ENCODE results near the gene SRPRA.
"Not testable (repeated sequence)": the region's sequence is repeated elsewhere in the genome, so short reads cannot be mapped to it uniquely, and the experiment has no call there.

The SRPRA gene

DNA sequence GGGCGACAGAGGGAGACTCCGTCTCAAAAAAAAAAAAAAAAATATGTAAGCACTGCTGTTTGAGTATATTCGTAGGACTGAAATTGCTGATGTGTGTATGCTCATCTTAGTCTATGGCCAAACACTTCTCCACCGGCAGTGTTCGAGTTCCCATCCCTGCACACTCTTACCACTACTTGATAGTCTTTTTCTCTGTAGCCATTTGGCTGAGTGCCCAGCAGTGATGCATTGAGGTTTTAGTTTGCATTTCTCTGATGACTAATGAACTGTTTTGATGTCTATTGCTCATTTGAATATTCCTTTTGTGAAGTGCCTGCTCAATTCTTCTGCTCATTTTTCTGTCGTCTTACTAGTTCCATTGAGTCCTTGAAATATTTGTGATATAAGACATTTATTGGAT is 16.1 kb upstream of the SRPRA start:
- peak; percentile 80 for DNase-seq (ENCODE audit: low read depth)

GRCh38 chr11:126282736-126283591 is 14.3 kb upstream of the SRPRA start, which contains the start of gene TIRAP:
Gene TIRAP, plus strand, starts transcription at chr11:126283093. Its CDS starts 7,802 bp downstream, at chr11:126290895.
- peak; percentile 52 for DNase-seq (ENCODE audit: low read depth)

GRCh38 chr11:126282361-126282735 is 13.7 kb upstream of the SRPRA start:
- DNase-seq (ENCODE audit: low read depth) = peak; percentile 18

DNA sequence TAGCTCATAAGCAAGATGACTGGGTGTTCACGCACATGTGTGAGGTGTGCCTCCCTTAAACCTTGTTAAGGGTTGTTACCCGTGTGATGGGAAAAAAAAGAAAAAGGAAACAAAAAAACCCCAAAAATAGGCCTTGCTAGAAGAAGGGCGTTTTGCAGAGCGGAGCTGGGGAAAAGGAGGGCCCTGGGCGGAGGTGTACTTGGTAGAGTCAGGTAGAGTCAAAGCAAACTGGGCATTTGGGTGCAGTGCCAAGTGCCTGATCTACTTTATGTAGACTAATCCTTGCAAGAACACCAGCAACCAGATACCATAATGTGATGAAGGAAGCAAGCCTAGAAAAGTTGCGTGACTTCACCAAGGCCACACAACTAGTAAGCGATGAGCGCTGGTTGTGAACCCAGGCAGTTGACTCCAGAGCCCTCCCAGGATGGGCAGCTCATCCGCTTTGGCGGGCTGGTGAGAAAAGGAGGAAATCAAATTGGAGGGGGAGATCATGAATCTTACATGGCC is 13.0 kb upstream of the SRPRA start:
- no peak for DNase-seq (ENCODE audit: low read depth)

DNA sequence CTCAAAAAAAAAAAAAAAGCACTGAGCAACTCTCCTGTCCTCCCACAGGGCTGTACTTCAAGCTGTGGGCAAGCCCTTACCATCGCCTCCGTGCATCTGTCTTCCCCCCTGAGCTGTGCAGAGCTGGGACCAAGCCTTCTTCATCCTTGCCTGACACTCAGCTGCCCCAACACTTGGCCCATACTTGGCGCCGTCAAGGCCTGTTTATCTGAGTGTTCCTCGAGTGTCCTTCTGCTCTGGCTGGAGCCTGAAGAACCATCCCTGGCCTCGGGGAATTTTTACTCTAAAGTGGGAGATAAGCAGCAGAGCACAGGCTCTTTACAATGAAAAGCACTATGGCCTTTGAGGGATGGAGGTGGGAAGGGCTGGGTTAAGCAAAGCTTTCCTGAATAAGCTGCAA is 12.6 kb upstream of the SRPRA start:
- DNase-seq (ENCODE audit: low read depth) = no peak

- DNase-seq (ENCODE audit: low read depth) = no peak
Observed at GRCh38 chr11:126280595-126280994, 11.9 kb upstream of the SRPRA start.

GRCh38 chr11:126279191-126279590 is 10.5 kb upstream of the SRPRA start:
- DNase-seq (ENCODE audit: low read depth) = no peak

GRCh38 chr11:126277780-126278179 is 9.1 kb upstream of the SRPRA start:
- no peak for DNase-seq (ENCODE audit: low read depth)

GRCh38 chr11:126277322-126277721 is 8.6 kb upstream of the SRPRA start:
- no peak for DNase-seq (ENCODE audit: low read depth)

DNA sequence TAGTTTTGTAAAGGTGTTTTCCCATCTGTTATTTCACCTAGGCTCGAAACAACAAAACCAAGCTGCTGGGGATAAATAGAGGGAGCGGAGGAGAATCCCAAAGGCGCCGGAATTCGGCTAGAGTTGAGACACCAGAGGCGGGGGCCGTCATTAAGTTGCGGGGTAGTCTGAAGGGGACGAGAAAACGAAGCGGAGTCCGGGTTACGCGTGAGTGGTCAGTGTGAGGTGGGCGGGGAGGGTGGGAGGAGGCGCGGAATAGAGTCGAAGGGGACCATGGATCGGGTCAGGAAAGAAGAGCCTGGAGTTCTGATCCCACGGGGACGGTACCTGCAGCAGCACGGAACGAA is 361 bp downstream of the SRPRA start:
- no peak for DNase-seq (ENCODE audit: low read depth)

GRCh38 chr11:126267650-126268049 is 1.0 kb downstream of the SRPRA start:
- DNase-seq (ENCODE audit: low read depth) = no peak

GRCh38 chr11:126265811-126266210 is 2.9 kb downstream of the SRPRA start:
- DNase-seq (ENCODE audit: low read depth) = no peak

DNA sequence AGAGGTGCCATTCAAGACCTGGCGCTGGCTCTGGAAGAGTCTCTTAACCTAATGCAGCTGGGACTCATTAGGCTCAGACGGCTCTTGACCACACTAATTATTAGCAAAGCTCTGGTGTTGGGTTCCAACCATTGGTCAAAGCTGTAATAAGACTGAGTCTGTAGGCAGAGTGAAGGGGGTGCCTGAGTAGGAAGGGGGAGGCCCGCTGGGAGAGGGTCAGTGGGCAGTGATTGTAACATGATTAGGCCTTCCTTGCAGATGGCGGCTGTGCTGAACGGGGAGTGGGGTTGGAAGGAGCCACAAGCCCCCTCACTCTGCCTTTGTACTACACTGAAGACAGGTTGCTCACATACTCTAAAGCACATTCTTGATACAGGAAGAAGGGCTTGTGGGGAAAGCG is 5.2 kb downstream of the SRPRA start:
- no peak for DNase-seq (ENCODE audit: low read depth)

GRCh38 chr11:126262216-126262615 is 6.5 kb downstream of the SRPRA start:
- no peak for DNase-seq (ENCODE audit: low read depth)

GRCh38 chr11:126257764-126258163 is 10.9 kb downstream of the SRPRA start:
- no peak for DNase-seq (ENCODE audit: low read depth)

GRCh38 chr11:126257144-126257543 is 11.6 kb downstream of the SRPRA start:
- no peak for DNase-seq (ENCODE audit: low read depth)

DNA sequence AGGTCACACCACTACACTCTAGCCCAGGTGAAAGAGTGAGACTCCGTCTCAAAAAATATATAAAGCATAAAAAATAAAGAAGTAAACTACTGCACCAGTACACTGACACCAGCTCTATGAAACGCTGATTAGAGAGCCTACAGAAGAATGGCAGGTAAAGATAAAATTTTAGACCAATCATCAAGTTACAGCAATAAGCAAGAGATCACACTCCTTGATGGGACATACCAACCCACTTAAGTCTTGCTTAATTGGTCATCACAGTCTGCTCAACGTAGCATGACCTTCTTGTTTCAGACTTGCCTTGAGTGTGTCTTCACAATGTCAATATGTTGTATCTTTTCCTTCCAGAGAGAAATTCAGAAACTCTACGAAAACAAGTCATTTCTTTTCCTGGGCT is 12.5 kb downstream of the SRPRA start:
- no peak for DNase-seq (ENCODE audit: low read depth)

DNA sequence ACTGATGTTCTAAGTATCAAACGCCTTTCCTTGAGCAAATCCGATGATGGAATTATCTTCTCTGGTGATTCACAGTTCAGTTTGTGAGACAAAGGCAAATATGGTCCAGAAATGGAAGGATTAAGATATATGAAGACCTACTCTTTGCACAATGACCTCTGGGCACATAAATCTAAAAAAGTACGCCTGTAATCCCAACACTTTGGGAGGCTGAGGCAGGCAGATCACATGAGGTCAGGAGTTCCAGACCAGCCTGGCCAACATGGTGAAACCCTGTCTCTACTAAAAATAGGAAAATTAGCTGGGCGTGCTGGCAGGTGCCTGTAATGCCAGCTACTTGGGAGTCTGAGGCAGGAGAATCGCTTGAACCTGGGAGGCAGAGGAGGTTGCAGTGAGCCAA is 13.2 kb downstream of the SRPRA start:
- DNase-seq (ENCODE audit: low read depth) = not testable (repeated sequence)

- DNase-seq (ENCODE audit: low read depth) = no peak
Observed at GRCh38 chr11:126254819-126255218, 13.9 kb downstream of the SRPRA start.

DNA sequence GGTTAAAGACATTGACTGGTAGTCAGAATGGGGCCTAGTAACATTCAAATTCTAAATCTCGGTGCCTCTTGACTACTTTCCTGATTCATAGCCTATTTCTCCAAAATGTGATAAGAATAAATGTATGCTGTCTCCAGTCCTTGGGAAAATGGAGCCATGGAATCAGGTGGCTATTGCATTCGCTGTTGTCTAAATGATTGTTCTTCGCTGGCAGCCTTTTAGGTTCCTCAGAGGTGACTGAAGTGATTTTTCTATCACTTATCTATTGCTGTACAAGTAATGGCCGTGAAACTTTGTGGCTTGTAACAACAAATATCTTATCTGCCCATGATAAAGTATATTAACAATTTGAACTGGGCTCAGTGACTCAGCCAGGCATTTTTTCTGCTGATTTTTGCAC is 15.4 kb downstream of the SRPRA start:
- no peak for DNase-seq (ENCODE audit: low read depth)

- no peak for DNase-seq (ENCODE audit: low read depth)
Observed at GRCh38 chr11:126246636-126247035, 22.1 kb downstream of the SRPRA start.

- no peak for DNase-seq (ENCODE audit: low read depth)
Observed at GRCh38 chr11:126233391-126233790, 35.3 kb downstream of the SRPRA start.

DNA sequence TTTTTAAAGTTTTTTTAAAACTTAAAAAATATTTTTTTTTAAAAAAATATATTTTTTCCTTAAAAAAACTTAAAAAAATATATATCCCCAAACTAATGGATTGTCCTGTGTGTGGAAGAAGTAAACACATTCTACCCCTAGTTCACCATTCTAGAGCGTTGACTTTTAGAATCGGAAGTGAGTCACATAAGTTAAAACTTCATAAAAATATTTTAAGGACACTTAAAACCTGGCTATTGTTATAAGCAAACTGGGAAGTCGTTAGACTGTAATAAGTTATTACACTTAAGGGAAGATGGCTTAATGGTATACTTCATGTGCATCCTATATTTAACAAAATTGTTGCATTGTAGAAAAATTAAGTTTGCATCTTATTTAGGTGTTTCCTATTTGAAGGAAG is 36.0 kb downstream of the SRPRA start:
- DNase-seq (ENCODE audit: low read depth) = no peak

All from activated T-cell treated with anti-CD3 and anti-CD28 coated beads for 48 hours (primary cell).